ENCODE results near the gene OTUD5. TPM values are rescaled to one million over a fixed set of nuclear protein-coding genes. Genes with fewer than 3 reads are reported as not detected.

The OTUD5 gene
- total RNA-seq, 1 donor = 26.0 TPM

- TF ChIP-seq, protein P1, sequence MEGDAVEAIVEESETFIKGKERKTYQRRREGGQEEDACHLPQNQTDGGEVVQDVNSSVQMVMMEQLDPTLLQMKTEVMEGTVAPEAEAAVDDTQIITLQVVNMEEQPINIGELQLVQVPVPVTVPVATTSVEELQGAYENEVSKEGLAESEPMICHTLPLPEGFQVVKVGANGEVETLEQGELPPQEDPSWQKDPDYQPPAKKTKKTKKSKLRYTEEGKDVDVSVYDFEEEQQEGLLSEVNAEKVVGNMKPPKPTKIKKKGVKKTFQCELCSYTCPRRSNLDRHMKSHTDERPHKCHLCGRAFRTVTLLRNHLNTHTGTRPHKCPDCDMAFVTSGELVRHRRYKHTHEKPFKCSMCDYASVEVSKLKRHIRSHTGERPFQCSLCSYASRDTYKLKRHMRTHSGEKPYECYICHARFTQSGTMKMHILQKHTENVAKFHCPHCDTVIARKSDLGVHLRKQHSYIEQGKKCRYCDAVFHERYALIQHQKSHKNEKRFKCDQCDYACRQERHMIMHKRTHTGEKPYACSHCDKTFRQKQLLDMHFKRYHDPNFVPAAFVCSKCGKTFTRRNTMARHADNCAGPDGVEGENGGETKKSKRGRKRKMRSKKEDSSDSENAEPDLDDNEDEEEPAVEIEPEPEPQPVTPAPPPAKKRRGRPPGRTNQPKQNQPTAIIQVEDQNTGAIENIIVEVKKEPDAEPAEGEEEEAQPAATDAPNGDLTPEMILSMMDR (IDR thresholded peaks at IDR 0.05; ENCODE audit: insufficient read depth, low read length) = no peak
- DNase-seq (ENCODE audit: low read depth) = no peak
- H3K4me3 ChIP-seq (ENCODE audit: low read depth, low read length) = no peak overlapping the region
These were observed 17.2 kb upstream of the OTUD5 start for GRCh38 chrX:48974574-48974973.

GRCh38 chrX:48974033-48974432 is 16.6 kb upstream of the OTUD5 start:
- TF ChIP-seq, protein P1 (IDR thresholded peaks at IDR 0.05; ENCODE audit: insufficient read depth, low read length) = no peak
- H3K4me3 ChIP-seq (ENCODE audit: low read depth, low read length) = no peak overlapping the region
- DNase-seq (ENCODE audit: low read depth) = no peak

GRCh38 chrX:48972220-48973164 is 15.1 kb upstream of the OTUD5 start:
- TF ChIP-seq, protein P1 (IDR thresholded peaks at IDR 0.05; ENCODE audit: insufficient read depth, low read length) = peak; percentile 66
- H3K4me3 ChIP-seq (ENCODE audit: low read depth, low read length) = peak overlapping the region; percentile 58
- peak; percentile 50 for DNase-seq (ENCODE audit: low read depth)

- DNase-seq (ENCODE audit: low read depth) = peak; percentile 56
- TF ChIP-seq, protein P1 (IDR thresholded peaks at IDR 0.05; ENCODE audit: insufficient read depth, low read length) = no peak
- H3K4me3 ChIP-seq (ENCODE audit: low read depth, low read length) = peak within 1 kb of the TSS; percentile 58
These were observed 14.1 kb upstream of the OTUD5 start, which contains the start of gene KCND1 for GRCh38 chrX:48971249-48972219. Gene KCND1, minus strand, starts transcription at chrX:48971844. Its CDS starts 1,573 bp downstream, at chrX:48970271.

DNA sequence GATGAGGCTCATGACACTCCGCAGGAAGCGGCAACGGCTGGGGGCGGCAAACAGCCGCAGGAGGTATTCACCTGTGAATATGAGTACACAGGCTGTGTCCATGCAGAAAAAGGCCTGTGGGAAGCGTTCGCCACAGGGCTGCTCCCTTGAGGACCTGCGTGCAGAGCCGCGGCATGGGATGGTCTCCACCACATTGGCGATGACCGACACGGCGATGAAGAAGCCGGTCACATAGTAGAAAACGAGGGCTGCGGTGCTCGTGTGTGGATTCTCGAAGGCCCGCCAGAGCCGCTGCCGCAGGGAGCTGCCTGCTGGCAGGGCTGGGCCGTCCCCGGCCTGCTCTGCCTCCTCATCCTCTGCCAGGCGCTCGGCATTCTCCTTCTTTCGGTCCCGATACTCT is 12.1 kb upstream of the OTUD5 start:
- TF ChIP-seq, protein P1 (IDR thresholded peaks at IDR 0.05; ENCODE audit: insufficient read depth, low read length) = no peak
- DNase-seq (ENCODE audit: low read depth) = no peak
- no peak overlapping the region for H3K4me3 ChIP-seq (ENCODE audit: low read depth, low read length)

- TF ChIP-seq, protein P1 (IDR thresholded peaks at IDR 0.05; ENCODE audit: insufficient read depth, low read length) = no peak
- no peak for DNase-seq (ENCODE audit: low read depth)
- H3K4me3 ChIP-seq (ENCODE audit: low read depth, low read length) = no peak overlapping the region
These were observed 11.0 kb upstream of the OTUD5 start for GRCh38 chrX:48968377-48968776.
